G401.6 (cell line): Measurements from ENCODE around the gene RPS19.

Experiments
- FAIRE-seq: peaks from 2 replicates; lab custom pipeline; 2012; peaks lifted over from hg19 to GRCh38; lab: Jason Lieb, UNC

The RPS19 gene

DNA sequence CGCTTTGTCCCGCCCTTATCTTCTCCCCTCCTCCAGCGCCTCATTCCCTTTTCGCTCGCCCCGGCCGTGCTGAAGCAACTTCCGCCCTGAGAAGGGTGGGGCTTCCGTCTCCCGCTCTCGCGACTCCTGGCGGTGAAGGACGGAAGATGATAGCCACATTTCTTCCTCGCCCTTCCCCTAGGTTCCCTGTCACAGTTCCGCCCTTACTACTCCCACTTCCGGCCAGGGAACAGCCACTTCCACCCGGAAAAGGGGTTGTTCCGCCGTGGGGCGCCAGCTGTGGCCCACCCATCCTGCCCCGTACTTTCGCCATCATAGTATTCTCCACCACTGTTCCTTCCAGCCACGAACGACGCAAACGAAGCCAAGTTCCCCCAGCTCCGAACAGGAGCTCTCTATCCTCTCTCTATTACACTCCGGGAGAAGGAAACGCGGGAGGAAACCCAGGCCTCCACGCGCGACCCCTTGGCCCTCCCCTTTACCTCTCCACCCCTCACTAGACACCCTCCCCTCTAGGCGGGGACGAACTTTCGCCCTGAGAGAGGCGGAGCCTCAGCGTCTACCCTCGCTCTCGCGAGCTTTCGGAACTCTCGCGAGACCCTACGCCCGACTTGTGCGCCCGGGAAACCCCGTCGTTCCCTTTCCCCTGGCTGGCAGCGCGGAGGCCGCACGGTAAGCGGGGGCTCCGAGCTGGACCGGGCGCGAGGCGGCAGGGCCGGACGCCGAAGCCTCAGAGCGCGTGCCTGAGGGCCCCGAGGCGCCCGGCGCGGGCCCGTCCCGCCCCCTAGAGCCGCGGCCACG lies at the start of gene RPS19:
Gene RPS19, plus strand, starts transcription at position 638 of the 801 bp plus-strand sequence. CDS start 520 bp downstream, outside the sequence.
- FAIRE-seq = peak; percentile 99

DNA sequence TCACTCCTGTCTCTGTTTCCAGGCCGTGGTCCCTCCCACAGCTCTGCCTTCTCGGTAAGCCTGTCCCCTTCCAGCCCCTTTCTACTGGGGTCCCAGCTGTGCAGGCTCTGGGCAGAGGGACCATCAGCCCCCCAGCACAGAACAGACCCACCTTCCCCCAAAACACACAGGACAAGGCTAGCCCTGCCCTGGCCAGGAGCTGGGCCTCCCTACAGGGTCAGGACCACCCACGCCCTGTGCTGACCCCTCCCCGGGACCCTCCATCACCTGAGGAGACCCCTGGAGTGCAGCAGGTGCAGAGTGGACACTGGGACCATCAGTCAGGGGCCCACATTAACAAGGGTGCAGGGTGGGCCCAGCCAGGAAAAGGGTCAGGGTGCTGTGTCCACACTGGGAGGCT lies 49.8 kb upstream of the RPS19 start:
- no peak for FAIRE-seq

DNA sequence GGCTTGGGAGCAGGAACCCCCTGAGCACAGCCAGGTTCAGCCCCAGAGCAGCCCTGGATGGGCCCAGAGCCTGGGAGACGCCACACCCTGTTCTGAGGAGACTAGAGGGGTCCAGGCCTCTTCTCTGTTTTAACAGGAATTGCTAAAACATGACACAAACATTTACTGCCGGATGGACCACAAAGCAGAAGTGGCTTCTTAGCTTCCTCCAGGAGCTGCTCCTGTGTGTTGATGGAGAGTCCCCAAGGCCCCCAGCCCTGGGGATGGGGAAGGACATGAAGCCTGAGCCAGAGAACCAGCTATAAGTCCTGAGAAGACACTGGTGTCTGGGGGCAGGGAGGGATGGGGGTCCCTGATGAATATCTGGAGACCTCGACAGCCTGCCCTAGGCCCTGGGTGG lies 49.0 kb upstream of the RPS19 start:
- no peak for FAIRE-seq

DNA sequence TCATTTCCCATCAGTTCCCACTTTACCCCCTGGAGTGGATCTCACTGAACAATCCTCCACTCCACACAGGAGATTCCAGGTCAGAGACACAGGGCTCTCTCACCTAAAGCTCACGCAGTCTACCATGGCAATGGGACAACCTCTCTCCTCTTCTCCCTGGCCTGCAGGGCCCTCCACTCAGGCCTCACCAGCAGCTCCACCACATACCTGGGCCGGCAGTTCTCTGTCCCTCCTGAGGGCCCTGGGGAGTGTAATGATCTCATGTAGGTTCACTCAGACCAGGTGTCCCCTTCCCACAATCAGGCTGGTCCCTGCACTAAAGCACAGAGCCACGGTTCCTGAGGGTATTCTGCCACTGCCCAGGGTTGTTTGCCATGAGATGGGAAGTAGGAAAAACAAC lies 48.1 kb upstream of the RPS19 start:
- FAIRE-seq = no peak

DNA sequence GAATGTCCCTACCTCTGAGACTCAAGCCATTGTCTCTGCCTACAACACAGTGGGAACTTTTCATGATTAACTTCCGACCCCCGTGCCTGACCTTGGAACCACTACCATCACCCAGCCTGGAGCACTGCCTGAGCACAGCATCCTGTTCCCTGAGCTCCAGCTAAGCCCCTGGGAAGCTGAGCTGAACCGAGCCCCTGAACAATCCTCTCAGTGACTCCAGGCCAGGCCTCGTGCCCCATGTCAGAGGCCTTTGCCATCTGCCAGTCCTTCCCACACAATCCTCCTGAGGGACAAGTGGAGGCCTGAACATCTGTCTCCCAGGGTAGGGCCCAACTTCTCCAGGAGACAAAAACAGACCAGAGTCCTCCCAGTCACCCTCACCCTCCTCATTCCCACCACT lies 46.1 kb upstream of the RPS19 start:
- no peak for FAIRE-seq

DNA sequence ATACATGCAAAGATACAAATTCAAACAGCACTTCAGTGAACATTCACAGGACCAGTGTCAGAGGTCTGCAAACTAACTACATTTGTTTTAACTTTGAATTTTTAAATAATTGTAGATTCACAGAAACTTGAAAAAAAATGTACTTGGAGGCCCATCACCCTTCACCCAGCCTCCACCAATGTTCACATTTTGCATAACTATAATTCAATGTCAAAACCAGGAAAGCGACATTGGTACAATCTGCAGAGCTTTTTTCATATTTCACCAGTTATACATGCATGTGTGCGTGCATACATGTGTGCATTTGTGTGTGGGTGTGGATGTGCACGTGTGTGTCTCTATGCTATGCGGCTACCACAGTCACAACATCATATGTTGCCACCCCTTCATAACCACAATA lies 44.8 kb upstream of the RPS19 start:
- FAIRE-seq = no peak

DNA sequence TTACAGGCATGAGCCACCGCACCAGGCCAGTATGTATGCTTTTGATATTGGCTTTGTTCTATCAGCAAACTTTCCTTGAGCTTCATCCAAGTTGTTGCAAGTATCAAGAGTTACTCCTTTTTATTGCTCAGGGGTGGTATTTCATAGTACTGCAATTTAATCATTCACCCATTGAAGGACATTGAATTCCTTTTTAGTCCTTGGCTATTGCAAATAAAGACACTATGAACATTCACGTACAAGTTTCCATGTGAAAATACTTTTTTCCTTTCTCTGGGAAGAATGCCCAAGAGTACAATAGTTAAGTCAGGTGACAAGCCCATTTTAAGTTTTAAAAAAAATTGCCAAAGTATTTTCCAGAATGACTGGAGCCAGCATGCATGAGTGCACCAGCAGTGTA lies 43.3 kb upstream of the RPS19 start:
- no peak for FAIRE-seq

DNA sequence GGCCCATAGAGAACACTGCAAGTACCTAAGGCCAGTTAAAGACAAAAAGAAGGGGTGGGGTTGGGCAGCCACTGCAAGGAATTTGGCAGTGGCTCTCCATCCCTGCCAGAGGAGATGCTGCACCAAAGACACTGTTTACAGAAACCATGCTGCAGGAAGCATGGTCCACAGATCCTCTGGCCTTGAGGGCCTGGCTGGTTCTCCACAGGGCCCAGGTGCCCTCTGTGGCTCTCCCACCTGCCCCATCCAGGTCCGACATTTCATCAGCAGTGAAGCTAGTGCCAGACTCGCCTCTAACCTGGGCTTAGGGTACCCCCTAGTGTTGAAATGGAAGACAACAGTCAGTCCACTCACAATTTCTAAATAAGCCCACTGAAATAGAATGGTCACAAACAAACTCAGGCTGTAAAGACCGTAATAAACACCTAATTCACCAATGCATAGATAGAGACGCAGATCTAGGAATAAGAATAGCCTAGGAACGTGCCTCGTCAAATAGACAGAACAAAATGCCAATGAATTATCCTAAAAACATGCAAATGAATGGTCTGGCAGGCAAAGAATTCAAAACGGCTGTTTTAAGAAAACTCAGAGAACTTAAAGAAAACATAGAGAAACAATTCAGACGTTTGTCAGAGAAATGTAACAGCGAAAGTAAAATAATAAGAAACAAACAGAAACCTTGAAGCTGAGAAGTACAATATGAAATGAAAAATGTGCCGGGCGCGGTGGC lies 38.9 kb upstream of the RPS19 start:
- FAIRE-seq = peak; percentile 70

DNA sequence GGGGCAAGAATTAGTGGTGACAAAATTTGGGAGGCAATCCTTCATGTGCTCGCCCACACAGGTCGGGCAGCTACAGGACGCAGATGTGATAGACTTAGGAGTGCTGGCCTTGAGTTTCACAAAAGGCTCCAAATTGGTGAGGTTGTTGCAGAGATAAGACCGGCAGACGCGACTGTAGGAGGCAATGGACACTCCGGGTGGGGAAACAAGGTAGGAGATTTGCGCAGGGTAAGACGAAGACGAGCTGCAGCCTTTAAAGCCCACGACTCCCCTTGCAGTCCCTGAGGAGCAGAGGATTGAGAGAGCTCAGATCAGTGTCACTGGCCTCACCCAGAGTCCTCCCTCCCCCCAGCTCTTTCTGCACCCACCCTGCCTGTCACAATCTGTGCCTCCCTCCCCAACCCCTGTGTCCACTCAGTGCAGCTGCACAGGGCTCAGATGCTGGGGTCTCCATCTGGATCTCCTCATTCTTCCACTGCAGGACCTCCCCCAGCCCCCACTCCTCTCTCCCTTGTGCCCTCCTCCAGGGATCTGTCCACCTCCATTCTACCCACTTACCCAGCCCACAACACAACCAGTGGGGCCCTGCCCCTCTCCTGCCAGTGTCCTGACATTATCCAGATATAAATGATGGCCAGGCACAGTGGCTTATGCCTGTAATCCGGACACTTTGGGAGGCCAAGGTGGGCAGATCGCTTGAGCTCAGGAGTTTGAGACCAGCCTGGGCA lies 21.9 kb upstream of the RPS19 start:
- no peak for FAIRE-seq

DNA sequence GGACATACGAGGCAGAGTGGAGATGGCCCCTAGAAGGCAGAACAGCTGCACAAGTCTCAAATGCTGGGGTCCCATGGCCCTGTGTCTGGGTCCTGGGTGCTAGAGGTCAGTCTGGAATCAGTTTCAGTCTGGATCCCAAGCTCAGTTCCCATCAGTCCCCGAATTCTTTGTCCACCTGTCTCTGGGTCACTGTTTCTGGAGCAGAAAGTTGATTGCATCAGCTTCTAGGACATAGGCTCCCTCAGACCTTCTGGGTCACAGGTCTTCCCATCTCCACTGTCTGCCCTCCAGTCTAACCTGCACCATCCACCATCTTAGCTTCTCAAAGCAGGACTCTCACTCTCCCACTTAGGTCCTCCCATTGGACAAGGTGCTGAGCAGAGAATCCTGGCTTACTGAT lies 20.8 kb upstream of the RPS19 start:
- no peak for FAIRE-seq

DNA sequence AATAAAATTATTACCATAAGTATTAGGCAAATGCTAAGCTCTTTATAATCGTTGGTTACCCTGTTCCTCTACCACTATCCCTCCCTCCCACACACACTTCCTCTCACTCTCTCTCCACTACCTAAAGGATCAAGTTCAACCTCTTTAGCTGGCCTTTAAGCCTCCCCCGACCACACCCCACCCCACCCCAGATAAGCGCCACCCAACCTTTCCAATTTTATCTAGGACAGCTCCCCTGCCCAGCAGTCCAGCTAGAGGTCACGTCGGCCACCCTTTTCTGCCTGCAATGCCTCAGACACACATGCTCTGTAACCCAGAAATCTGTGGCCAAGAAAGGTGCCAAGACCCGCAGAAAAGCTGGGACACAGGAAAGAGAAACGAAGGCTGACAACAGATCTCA lies 16.7 kb upstream of the RPS19 start:
- FAIRE-seq = no peak

DNA sequence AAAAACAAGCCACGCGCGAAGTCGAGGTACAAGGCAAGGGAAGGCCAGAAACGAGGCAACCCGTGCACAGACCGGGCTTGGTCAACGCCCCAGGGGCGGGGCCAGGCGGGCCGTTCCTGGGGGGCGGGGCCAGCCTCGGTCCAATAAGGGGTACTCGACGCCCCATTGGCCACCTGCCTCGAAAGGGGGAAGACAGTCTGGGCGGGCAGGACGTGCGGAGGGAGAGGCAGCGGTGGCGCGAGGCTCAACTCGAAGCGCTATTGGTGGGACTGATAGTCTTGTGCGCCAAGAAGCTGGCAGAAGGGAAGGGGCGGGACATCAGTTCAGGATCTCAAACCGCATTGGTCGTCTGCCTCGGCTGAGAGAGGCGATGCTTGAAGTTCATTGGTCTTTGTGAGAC lies 15.5 kb upstream of the RPS19 start, which contains the start of gene LYPD4:
Gene LYPD4, minus strand, starts transcription at position 83 of the 400 bp plus-strand sequence. CDS start 5,398 bp downstream, outside the sequence.
- no peak for FAIRE-seq

DNA sequence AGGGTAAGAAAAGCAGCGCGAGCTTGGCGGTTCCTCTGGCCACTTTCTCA lies 15.2 kb upstream of the RPS19 start, which contains the start of gene DMRTC2:
Gene DMRTC2, plus strand, starts transcription at position 42 of the 50 bp plus-strand sequence. CDS start 2,387 bp downstream, outside the sequence.
- no peak for FAIRE-seq

DNA sequence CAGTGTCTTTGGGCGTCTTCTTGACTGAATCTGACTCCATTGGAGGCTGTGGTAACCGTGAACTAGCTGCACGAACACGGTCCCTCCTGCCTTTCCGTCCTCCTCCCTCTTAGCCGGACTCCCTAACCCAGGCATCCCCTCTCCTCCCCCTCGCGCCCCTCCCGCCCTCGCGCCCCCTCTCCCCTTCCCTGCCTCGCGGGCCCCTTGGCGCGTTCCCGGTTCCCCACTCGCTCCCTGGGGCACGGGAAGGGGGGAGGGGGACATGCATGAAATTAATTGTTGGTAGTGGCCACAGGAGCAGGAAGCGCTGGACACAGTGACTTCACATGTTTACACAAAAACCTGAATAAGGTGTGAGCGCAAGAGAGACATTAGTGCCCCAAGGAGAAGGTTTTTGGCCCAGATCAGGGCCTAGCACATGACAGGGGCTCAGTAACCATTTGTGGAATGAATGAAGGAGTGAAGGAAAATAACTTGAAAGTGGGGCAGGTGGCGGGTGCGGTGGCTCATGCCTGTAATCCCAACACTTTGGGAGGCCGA lies 14.9 kb upstream of the RPS19 start:
- FAIRE-seq = no peak

DNA sequence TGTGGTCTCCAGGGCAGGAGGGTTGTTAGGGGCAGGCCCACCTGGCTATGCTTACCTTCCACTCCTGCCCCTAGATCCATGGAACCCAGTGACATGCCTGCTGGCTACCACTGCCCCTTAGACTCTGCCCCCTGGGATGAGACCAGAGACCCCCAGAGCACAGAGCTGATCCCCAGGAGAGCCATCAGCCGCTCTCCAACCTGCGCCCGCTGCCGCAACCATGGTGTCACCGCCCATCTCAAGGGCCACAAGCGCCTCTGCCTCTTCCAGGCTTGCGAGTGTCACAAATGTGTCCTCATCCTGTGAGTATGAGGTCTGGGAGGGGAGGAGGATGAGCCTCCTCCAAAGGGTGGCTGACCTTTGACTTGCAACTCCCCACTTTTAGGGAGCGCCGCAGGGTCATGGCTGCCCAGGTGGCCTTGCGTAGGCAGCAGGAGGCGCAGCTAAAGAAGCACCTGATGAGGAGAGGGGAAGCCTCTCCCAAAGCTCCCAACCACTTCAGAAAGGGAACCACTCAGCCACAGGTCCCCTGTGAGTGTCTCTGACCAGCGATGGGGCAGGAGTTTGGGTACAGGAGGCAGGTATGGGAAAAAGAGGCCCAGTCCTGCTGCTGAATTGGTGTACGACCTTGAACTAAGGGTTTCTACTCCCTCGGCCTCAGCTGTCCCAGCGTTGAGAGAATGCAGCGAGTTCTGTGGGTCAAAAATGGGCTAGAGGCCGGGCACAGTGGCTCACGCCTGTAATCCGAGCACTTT lies 12.5 kb upstream of the RPS19 start:
- no peak for FAIRE-seq

DNA sequence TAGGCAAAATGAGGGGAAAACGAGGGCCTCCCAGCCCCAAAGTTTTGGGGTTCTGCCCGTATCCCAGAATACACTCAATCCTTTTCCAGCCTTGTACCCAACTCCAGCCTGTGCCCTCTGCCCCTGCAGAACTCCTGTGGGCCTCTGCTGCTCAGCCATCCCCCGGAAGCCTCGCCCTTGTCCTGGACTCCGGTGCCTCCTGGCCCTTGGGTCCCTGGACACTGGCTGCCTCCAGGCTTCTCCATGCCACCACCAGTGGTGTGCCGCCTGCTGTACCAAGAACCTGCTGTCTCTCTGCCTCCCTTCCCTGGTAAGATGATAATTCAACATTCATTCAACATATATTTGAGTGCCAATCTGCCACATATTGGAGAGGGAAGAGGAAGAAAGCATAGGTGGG lies 11.4 kb upstream of the RPS19 start:
- FAIRE-seq = no peak

DNA sequence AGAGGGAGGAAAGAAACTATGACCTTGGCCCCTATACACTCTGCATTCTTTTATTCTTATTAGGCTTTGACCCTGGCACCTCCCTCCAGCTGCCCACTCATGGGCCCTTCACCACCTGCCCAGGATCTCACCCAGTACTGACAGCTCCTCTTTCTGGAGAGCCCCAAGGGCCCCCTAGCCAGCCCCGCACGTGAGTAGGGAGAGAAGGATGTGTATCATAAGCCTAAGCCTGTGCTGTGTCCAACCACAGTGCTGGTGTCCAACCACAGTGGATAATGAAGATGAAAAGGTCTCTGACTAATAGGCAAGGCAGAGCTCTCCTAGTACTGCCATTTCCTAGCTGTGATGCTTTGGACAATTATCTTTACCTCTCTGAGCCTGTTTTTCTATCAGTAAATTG lies 11.0 kb upstream of the RPS19 start:
- FAIRE-seq = no peak

DNA sequence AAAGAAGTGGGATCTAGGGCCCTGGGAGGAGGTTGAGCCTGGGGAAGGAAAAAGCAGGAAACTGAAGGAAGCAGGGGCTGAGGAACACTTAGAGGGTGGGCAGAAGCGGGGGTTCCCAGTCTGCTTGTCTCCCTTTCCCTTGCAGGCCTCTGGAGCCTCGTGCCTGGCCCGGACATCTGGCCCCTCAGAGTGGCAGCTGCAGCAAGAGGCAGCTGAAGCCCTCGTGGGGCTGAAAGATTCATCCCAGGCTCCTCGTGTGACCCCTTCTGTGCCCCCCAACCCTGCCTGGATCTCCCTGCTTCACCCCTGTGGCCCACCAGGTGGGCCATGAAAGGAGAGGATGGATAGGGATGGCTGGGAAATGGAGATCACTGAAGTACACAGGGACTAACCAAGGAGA lies 9.7 kb upstream of the RPS19 start:
- FAIRE-seq = no peak

DNA sequence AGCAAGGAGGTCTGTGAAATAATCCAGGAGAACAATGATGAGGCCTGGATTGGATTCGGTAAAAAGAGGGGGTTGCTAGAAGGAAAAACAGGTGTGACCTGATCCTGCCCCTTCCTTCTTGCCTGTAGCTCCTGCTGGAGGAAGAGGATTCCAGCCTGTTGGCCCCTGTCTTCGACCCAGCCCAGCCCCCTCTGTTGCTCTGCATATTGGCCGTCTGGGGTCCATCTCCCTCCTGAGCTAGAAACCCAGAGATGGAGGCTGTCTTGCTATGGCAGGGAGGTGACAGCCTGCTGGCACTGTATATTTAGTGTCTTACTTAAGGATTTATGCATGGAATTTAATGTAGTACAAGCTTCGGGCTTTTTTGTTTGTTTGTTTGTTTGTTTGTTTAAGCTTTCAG lies 8.6 kb upstream of the RPS19 start:
- no peak for FAIRE-seq

DNA sequence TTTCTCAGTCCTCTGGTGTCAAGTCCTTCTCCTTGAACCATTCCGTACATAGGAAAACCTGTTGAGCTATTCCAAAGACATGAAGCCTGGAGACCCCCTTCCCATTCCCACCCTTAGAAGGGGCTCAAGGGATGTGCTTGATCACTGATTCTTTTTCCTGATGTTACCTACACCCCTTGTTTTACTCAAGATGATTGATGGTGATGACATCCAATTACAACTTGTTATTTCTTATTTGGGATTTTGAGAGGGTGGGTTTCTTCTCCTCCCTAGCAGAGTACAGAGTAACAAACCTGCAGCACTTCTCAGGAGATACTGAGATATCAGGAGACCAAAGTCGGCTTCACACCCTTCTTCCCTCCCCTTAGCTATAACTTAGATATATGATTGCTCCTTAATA lies 6.7 kb upstream of the RPS19 start:
- no peak for FAIRE-seq

DNA sequence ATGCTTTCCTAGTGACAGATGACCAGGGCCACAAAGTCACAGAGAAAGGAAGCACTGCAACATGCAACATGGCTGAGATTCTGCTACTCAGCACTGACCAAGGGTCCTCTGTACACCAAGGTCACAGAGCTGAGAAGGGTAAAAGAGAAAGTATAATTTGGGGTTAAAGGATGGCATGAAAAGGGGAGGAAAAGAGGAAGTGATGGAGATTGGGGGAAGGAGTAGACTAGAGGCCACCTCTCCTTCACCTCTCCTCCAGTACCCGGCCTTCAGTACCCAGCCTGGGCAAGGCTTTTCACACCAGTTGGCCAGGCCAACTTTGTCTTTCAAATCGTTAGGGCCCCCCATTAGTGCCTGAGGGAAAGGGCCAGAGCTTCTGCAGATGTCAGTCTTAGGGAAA lies 6.3 kb upstream of the RPS19 start:
- no peak for FAIRE-seq

DNA sequence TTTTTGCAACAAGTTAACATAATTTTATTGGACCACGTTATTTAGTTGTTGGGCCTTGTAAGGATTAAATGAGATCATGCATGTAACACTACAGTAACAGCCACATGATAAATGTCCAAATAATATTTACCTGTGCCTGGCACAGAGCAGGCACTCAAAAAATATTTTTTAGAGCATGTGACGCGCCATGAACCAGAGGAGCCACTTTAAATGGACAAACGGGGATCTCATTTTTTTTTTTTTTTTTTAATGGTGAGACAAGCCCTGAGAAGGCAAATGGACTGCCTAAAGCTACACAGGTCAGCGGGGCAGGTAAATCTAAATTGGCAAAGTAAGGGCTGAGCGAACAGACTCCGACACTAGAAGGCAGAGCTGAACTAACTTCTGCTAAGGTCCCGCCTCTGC lies 840 bp upstream of the RPS19 start:
- FAIRE-seq = no peak
